ENCODE data around the gene EEFSEC.

The EEFSEC gene

GRCh38 chr3:128127236-128127635, 26.0 kb upstream of the EEFSEC start:
- no peak overlapping the region for H3K4me3 ChIP-seq
- H3K27ac ChIP-seq: no peak overlapping the region
- no peak for TF ChIP-seq Cebpa-rat (IDR thresholded peaks at IDR 0.05)
- no peaks in the 10 kb centered on the region; the same call in 1 of the 2 replicates for H4K20me1 ChIP-seq
- H3K9me3 ChIP-seq: no peaks in the 10 kb centered on the region
- no peak overlapping the region for H3K9ac ChIP-seq
- H3K4me2 ChIP-seq: no peak overlapping the region
- peaks cover under 1% of the 10 kb centered on the region; the same call in 1 of the 2 replicates for H3K36me3 ChIP-seq
- H3K27me3 ChIP-seq: no peaks in the 10 kb centered on the region
- H3K4me1 ChIP-seq: peaks cover 13% of the 10 kb centered on the region

- Histone ChIP-seq H3K27me3 (no peaks in the 10 kb centered on the region), H3K9me3 (no peaks in the 10 kb centered on the region), H3K36me3 (no peaks in the 10 kb centered on the region), H4K20me1 (no peaks in the 10 kb centered on the region), H3K9ac (no peak overlapping the region), H3K4me3 (no peak overlapping the region), H3K4me2 (no peak overlapping the region), H3K27ac (no peak overlapping the region), H3K4me1 (0 out of 2 replicates have a peak, but pooled peaks cover 4% of the 10 kb centered on the region)
- no peak for TF ChIP-seq Cebpa-rat (IDR thresholded peaks at IDR 0.05)
These were observed 25.0 kb upstream of the EEFSEC start for GRCh38 chr3:128128251-128128650.

GRCh38 chr3:128131897-128132646, 21.2 kb upstream of the EEFSEC start:
- no peaks in the 10 kb centered on the region for H3K9me3 ChIP-seq
- no peaks in the 10 kb centered on the region for H3K36me3 ChIP-seq
- no peak overlapping the region for H3K4me3 ChIP-seq
- peaks cover 13% of the 10 kb centered on the region for H3K4me1 ChIP-seq
- no peak overlapping the region for H3K9ac ChIP-seq
- H3K27me3 ChIP-seq: no peaks in the 10 kb centered on the region
- no peak overlapping the region for H3K4me2 ChIP-seq
- no peak overlapping the region for H3K27ac ChIP-seq
- TF ChIP-seq Cebpa-rat (IDR thresholded peaks at IDR 0.05): no peak
- no peaks in the 10 kb centered on the region for H4K20me1 ChIP-seq

GRCh38 chr3:128133273-128133883, 19.9 kb upstream of the EEFSEC start:
- Histone ChIP-seq H3K9me3 (no peaks in the 10 kb centered on the region), H3K27me3 (no peaks in the 10 kb centered on the region), H3K4me1 (peaks cover 13% of the 10 kb centered on the region), H3K4me2 (no peak overlapping the region), H4K20me1 (no peaks in the 10 kb centered on the region), H3K4me3 (no peak overlapping the region), H3K9ac (no peak overlapping the region), H3K36me3 (no peaks in the 10 kb centered on the region), H3K27ac (no peak overlapping the region)
- TF ChIP-seq Cebpa-rat (IDR thresholded peaks at IDR 0.05): no peak

- H3K27ac ChIP-seq: no peak overlapping the region
- H3K27me3 ChIP-seq: no peaks in the 10 kb centered on the region
- H3K36me3 ChIP-seq: no peaks in the 10 kb centered on the region
- no peak overlapping the region for H3K4me3 ChIP-seq
- no peak overlapping the region for H3K4me2 ChIP-seq
- TF ChIP-seq Cebpa-rat (IDR thresholded peaks at IDR 0.05): no peak
- H3K9ac ChIP-seq: no peak overlapping the region
- no peaks in the 10 kb centered on the region for H3K4me1 ChIP-seq
- H3K9me3 ChIP-seq: no peaks in the 10 kb centered on the region
- no peaks in the 10 kb centered on the region for H4K20me1 ChIP-seq
These were observed 9.8 kb upstream of the EEFSEC start for GRCh38 chr3:128143496-128143895.

- no peak for TF ChIP-seq Cebpa-rat (IDR thresholded peaks at IDR 0.05)
These were observed 8.6 kb upstream of the EEFSEC start for GRCh38 chr3:128144512-128145187.

GRCh38 chr3:128145279-128145678, 8.0 kb upstream of the EEFSEC start:
- no peaks in the 10 kb centered on the region for H3K36me3 ChIP-seq
- no peak overlapping the region for H3K4me2 ChIP-seq
- no peaks in the 10 kb centered on the region for H3K4me1 ChIP-seq
- H3K27ac ChIP-seq: no peak overlapping the region
- TF ChIP-seq Cebpa-rat (IDR thresholded peaks at IDR 0.05): no peak
- no peaks in the 10 kb centered on the region for H4K20me1 ChIP-seq
- H3K27me3 ChIP-seq: no peaks in the 10 kb centered on the region
- H3K9ac ChIP-seq: no peak overlapping the region
- no peaks in the 10 kb centered on the region for H3K9me3 ChIP-seq
- H3K4me3 ChIP-seq: no peak overlapping the region

More at GRCh38 chr3:128144512-128145187, 8.6 kb upstream of the EEFSEC start:
- H4K20me1 ChIP-seq: no peaks in the 10 kb centered on the region
- no peak overlapping the region for H3K27ac ChIP-seq
- no peak overlapping the region for H3K4me2 ChIP-seq
- no peaks in the 10 kb centered on the region for H3K27me3 ChIP-seq
- no peaks in the 10 kb centered on the region for H3K9me3 ChIP-seq
- H3K36me3 ChIP-seq: no peaks in the 10 kb centered on the region
- H3K4me1 ChIP-seq: no peaks in the 10 kb centered on the region
- H3K4me3 ChIP-seq: no peak overlapping the region
- H3K9ac ChIP-seq: no peak overlapping the region

- Histone ChIP-seq H3K4me1 (no peaks in the 10 kb centered on the region), H3K4me3 (no peak overlapping the region), H3K27ac (no peak overlapping the region), H3K27me3 (no peaks in the 10 kb centered on the region), H4K20me1 (no peaks in the 10 kb centered on the region), H3K36me3 (no peaks in the 10 kb centered on the region), H3K4me2 (no peak overlapping the region), H3K9me3 (no peaks in the 10 kb centered on the region), H3K9ac (no peak overlapping the region)
- no peak for TF ChIP-seq Cebpa-rat (IDR thresholded peaks at IDR 0.05)
These were observed 7.1 kb upstream of the EEFSEC start for GRCh38 chr3:128146201-128146600.

- Histone ChIP-seq H3K4me3 (no peak overlapping the region), H3K9ac (no peak overlapping the region), H3K9me3 (no peaks in the 10 kb centered on the region), H4K20me1 (no peaks in the 10 kb centered on the region), H3K27me3 (no peaks in the 10 kb centered on the region), H3K27ac (no peak overlapping the region), H3K4me1 (peaks cover 7% of the 10 kb centered on the region), H3K4me2 (no peak overlapping the region), H3K36me3 (no peaks in the 10 kb centered on the region)
- no peak for TF ChIP-seq Cebpa-rat (IDR thresholded peaks at IDR 0.05)
These were observed 3.6 kb upstream of the EEFSEC start for GRCh38 chr3:128149650-128150049.

GRCh38 chr3:128151758-128152274, 1.5 kb upstream of the EEFSEC start:
- H3K4me2 ChIP-seq: no peak overlapping the region
- no peak for TF ChIP-seq Cebpa-rat (IDR thresholded peaks at IDR 0.05)

More at GRCh38 chr3:128151758-128152274, 1.5 kb upstream of the EEFSEC start:
- Histone ChIP-seq H3K27ac (no peak overlapping the region), H3K9me3 (peaks cover 13% of the 10 kb centered on the region), H3K9ac (no peak overlapping the region), H4K20me1 (no peaks in the 10 kb centered on the region), H3K27me3 (no peaks in the 10 kb centered on the region), H3K4me3 (no peak overlapping the region), H3K36me3 (peaks cover 19% of the 10 kb centered on the region), H3K4me1 (peaks cover 11% of the 10 kb centered on the region)

All from BLaER1 (cell line).